KG1 (cell line): ENCODE measurements around the gene POLR3H.
"Not testable (repeated sequence)": the region's sequence is repeated elsewhere in the genome, so short reads cannot be mapped to it uniquely, and the experiment has no call there.

Source experiments
- DNase-seq: peaks from one replicate; lab custom pipeline; 2025; lab: John Stamatoyannopoulos, UW

Gene POLR3H, protein sequence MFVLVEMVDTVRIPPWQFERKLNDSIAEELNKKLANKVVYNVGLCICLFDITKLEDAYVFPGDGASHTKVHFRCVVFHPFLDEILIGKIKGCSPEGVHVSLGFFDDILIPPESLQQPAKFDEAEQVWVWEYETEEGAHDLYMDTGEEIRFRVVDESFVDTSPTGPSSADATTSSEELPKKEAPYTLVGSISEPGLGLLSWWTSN

GRCh38 chr22:41543854-41544670 lies at the start of gene POLR3H:
Gene POLR3H, minus strand, starts transcription at chr22:41544470. Its CDS starts 369 bp downstream, at chr22:41544101.
- DNase-seq = peak; percentile 94

DNA sequence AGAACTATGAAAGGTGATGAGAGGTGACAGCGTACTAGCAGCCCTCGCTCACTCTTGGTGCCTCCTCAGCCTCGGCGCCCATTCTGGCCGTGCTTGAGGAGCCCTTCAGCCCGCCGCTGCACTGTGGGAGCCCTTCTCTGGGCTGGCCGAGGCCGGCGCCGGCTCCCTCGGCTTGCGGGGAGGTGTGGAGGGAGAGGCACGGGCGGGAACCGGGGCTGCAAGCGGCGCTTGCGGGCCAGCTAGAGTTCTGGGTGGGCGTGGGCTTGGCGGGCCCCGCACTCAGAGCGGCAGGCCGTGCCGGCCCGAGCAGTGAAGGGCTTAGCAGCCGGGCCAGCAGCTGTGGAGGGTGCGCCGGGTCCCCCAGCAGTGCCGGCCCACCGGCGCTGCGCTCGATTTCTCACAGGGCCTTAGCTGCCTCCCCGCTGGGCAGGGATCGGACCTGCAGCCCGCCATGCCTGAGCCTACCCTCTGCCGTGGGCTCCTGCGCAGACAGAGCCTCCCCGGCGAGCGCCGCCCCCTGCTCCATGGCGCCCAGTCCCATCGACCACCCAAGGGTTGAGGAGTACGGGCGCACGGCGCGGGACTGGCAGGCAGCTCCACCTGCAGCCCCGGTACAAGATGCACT lies 49.2 kb upstream of the POLR3H start:
- DNase-seq = not testable (repeated sequence)

- DNase-seq = peak; percentile 99
Observed at GRCh38 chr22:41589391-41590241, 45.3 kb upstream of the POLR3H start, which contains the start of gene PMM1. Gene PMM1, minus strand, starts transcription at chr22:41589840. Its CDS starts 35 bp downstream, at chr22:41589805.

DNA sequence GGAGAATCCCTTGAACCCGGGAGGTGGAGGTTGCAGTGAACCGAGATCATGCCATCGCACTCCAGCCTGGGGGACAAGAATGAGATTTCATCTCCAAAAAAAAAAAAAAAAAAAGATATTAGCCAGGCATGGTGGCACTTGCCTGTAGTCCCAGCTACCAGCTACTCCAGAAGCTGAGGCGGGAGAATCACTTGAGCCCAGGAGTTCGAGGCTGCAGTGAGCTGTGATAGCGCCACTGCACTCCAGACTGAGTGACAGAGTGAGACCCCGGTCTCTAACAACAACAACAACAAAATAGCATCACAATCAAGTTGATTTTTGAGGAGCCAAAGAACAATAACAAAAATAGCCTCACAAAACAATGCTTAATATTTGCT lies 43.1 kb upstream of the POLR3H start:
- no peak for DNase-seq

GRCh38 chr22:41585898-41586297 lies 41.6 kb upstream of the POLR3H start:
- no peak for DNase-seq

- no peak for DNase-seq
Observed at GRCh38 chr22:41584881-41585280, 40.6 kb upstream of the POLR3H start.

GRCh38 chr22:41582694-41583093 lies 38.4 kb upstream of the POLR3H start:
- no peak for DNase-seq

GRCh38 chr22:41579997-41580355 lies 35.7 kb upstream of the POLR3H start:
- DNase-seq = no peak

GRCh38 chr22:41579297-41579996 lies 35.2 kb upstream of the POLR3H start:
- no peak for DNase-seq

GRCh38 chr22:41578818-41579217 lies 34.5 kb upstream of the POLR3H start:
- no peak for DNase-seq

GRCh38 chr22:41578114-41578513 lies 33.8 kb upstream of the POLR3H start:
- no peak for DNase-seq

DNA sequence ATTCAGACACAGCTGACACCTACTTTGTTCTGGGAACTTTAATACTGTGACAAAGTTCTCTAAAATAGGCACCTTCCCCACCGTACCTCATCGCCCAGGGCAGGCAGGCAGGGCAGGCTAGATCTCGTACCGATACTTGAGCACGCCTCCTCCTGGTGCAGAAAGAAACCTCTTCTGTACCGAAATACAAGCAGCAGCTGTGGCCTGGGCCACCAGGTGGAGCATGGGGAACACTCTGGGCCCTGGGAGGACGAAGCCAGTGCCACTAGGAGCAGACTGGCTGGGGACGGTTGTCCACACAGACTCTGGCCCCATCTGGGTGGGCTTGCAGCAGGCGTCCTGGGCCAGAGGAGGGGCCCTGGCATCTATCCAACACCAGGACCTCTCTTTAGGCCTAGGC lies 32.6 kb upstream of the POLR3H start:
- DNase-seq = no peak

- no peak for DNase-seq
Observed at GRCh38 chr22:41575533-41575932, 31.3 kb upstream of the POLR3H start.

DNA sequence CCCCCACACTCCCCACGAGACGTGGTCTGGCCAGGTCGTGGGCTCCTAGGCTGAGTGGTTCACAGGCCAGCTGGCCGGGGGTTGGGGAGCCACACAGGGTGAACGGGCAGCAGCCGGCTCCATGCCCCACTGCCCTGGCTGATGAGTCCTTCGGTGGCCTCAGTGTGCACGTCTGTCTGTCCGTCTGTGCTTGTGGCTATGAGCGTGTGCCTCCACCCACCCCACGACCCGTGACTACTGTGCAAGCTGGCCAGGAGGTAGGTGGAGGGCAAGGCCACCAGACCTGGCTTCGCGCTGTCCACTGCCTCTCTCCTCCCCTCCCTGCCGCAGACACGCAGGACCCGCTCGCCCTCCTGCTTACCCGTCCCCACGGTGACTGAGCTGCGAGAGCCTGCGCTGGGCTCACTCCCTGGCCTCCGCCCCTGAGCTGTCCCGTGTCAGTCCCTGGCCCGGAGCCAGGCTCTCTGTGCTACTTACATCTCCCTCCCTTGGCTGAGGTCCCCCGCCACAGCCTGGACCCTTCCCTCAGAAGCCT lies 30.6 kb upstream of the POLR3H start:
- no peak for DNase-seq

GRCh38 chr22:41573677-41574076 lies 29.4 kb upstream of the POLR3H start:
- DNase-seq = no peak

DNA sequence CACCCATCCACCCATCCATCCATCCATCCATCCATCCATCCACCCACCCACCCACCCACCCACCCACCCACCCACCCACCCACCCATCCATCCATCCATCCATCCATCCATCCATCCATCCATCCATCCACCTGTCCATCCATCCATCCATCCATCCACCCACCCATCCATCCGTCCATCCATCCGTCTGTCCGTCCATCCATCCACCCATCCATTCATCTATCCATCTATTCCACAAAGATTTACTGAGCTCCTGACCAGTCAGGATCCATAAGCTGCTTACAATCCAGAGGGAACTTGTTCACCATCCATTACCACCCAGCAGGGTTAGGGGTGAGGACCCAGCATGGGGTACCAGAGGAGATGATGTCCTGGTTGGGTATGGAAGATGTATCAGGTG lies 28.0 kb upstream of the POLR3H start:
- DNase-seq = not testable (repeated sequence)

- no peak for DNase-seq
Observed at GRCh38 chr22:41571786-41572185, 27.5 kb upstream of the POLR3H start.

DNA sequence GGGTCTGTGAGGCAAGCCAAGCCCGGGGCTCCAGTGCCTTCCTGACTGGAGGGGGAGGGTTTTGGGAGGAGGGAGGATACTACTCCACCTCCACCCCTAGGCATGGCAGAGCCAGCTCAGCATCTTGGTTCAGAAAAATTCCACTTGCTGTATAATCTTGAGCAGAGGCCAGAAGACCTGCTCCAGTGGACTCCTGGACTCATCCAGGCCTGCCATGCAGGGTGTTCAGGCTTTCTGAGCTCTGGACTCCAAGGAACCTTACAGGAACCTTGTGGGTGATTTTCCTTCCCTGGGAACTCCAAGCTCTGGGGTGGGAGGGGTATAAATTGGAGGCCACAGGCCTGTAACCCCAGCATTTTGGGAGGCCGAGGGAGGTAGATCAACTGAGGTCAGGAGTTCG lies 26.0 kb upstream of the POLR3H start:
- no peak for DNase-seq

DNA sequence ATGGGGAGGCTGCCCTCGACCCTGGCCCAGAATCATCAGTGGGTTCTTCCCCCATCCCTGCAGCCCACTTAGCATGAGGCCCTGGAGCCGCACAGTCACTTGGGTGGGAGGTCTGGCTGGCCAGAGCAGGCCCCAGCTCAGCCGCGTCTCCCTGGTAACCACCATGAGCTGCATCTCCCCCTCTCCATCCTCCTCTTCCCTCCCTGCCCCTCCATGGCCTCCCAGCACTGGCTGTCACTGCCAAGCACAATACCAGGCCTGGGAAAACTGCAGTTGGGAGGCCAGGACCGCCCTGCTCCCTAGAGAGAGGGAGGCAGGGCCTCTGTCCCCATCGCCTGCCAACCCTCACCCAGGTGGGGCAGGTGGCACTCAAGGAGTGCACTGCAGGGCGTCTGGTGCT lies 24.5 kb upstream of the POLR3H start:
- DNase-seq = no peak

DNA sequence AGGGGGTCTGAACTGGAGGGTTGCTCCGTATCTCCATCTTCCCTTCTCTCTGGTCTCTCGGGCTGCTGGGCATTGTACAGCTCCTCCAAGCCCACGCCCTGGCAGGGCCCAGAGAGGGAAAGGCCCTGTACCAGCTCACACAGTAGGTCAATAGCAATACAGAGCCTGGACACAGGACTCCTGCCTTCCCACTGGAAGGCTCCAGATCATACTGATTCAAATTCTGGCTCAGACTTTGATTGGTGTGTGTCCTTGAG lies 23.2 kb upstream of the POLR3H start:
- DNase-seq = no peak

- DNase-seq = no peak
Observed at GRCh38 chr22:41565403-41566054, 21.3 kb upstream of the POLR3H start.
